Nephron progenitor cell (in vitro differentiated cells): ENCODE results near the gene SFTPD.
A peak's percentile ranks its signal among the peaks of the same experiment; 100 is the strongest.

Source experiments
- DNase-seq: peaks from one replicate; pipeline ENCODE4 v3.0.0; 2021
- H3K27ac Mint-ChIP-seq: 2 replicates; pipeline ENCODE4 v1.8.0; 2021; ENCODE audit warnings: mild to moderate bottlenecking, moderate library complexity, mixed read lengths
- H3K27me3 Mint-ChIP-seq: 2 replicates; pipeline ENCODE4 v1.8.0; 2021; ENCODE audit warnings: mild to moderate bottlenecking, low read depth, mixed read lengths; ENCODE audit not compliant: poor library complexity
- H3K36me3 Mint-ChIP-seq: 2 replicates; pipeline ENCODE4 v1.8.0; 2021; ENCODE audit warnings: low read depth, mixed read lengths
- H3K4me1 Mint-ChIP-seq: 2 replicates; pipeline ENCODE4 v1.8.0; 2021; ENCODE audit warnings: mixed read lengths
- H3K4me3 Mint-ChIP-seq: 2 replicates; pipeline ENCODE4 v1.8.0; 2021; ENCODE audit warnings: mild to moderate bottlenecking, moderate library complexity, mixed read lengths
- H3K9me3 Mint-ChIP-seq: 2 replicates; pipeline ENCODE4 v1.8.0; 2021; ENCODE audit warnings: mild to moderate bottlenecking, moderate library complexity, mixed read lengths
- TF ChIP-seq, protein P1 (sequence below): fragments of 200-600 bp; sonication (generic); IDR thresholded peaks from 2 replicates; pipeline ENCODE4 v1.5.0; 2021; ENCODE audit warnings: antibody characterized with exemption

The SFTPD gene

DNA sequence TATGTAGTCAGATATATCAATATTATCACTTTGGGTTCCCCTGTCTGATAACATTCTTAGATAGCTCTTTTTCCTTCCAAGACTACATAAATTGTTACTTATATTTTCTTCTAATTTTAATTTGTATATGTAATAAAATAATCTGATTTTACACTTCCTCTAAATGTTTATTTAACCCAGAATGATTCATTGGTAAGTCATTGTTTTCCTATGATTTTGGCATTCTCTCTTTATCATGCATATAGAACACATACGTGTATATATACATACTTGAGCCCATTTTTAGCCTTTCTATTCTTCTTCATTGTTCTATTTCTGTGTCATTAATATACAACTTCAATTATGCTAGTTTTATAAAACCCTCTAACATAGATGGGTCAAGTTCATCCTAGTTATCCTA is 16.6 kb downstream of the SFTPD start:
- Mint-ChIP-seq H3K36me3 (peaks cover 15% of the 10 kb centered on the region), H3K4me3 (no peak overlapping the region), H3K4me1 (no peaks in the 10 kb centered on the region), H3K9me3 (no peaks in the 10 kb centered on the region), H3K27me3 (peaks cover 23% of the 10 kb centered on the region), H3K27ac (no peak overlapping the region)
- DNase-seq = no peak
- TF ChIP-seq, protein P1, sequence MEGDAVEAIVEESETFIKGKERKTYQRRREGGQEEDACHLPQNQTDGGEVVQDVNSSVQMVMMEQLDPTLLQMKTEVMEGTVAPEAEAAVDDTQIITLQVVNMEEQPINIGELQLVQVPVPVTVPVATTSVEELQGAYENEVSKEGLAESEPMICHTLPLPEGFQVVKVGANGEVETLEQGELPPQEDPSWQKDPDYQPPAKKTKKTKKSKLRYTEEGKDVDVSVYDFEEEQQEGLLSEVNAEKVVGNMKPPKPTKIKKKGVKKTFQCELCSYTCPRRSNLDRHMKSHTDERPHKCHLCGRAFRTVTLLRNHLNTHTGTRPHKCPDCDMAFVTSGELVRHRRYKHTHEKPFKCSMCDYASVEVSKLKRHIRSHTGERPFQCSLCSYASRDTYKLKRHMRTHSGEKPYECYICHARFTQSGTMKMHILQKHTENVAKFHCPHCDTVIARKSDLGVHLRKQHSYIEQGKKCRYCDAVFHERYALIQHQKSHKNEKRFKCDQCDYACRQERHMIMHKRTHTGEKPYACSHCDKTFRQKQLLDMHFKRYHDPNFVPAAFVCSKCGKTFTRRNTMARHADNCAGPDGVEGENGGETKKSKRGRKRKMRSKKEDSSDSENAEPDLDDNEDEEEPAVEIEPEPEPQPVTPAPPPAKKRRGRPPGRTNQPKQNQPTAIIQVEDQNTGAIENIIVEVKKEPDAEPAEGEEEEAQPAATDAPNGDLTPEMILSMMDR = no peak

DNA sequence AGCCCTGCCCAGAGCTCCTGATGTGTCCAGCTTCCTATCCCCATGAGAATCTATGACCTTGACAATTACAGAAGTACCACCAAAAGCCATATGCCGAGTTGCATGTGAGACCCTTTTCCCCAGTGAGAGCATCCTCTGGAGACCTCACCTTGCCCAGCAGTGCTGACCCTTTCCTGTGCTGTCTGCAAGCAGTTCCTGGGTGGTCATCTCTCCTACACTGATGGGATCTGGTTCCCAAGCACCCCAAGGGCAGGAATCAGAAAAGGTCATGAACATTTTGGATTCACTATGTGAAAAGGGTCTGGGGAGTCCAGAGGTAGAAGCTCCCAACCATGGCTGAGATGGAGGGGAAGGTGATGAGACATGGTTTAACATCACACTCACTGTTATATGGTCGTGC is 18.2 kb downstream of the SFTPD start:
- H3K4me3 Mint-ChIP-seq = no peak overlapping the region
- TF ChIP-seq, protein P1 = no peak
- DNase-seq = no peak
- H3K36me3 Mint-ChIP-seq = peaks cover 14% of the 10 kb centered on the region
- H3K27me3 Mint-ChIP-seq = peaks cover 19% of the 10 kb centered on the region
- H3K4me1 Mint-ChIP-seq = no peaks in the 10 kb centered on the region
- peaks cover 4% of the 10 kb centered on the region for H3K9me3 Mint-ChIP-seq
- H3K27ac Mint-ChIP-seq = no peak overlapping the region

DNA sequence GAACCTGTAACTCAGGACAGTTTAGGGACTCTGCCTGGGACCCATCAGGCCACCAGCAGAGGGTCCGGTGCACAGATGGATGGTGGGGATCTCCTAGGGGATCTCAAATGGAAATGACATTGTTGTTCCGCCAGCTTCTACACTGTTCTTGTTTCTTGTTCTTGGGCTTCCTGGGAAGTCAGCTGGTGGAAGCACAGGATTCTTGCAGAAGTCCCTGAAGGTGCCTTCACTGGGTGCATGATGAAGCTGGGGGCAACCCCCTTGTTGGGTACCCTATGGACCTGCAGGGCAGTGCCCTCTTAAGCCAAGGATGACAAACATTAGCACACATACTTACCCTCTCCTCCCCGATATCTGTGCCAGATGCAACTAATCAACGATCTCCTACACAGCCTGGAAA is 18.6 kb downstream of the SFTPD start:
- no peak overlapping the region for H3K4me3 Mint-ChIP-seq
- no peak overlapping the region for H3K27ac Mint-ChIP-seq
- TF ChIP-seq, protein P1 = no peak
- DNase-seq = no peak
- H3K27me3 Mint-ChIP-seq = peaks cover 19% of the 10 kb centered on the region
- peaks cover 4% of the 10 kb centered on the region for H3K9me3 Mint-ChIP-seq
- H3K36me3 Mint-ChIP-seq = peaks cover 9% of the 10 kb centered on the region
- no peaks in the 10 kb centered on the region for H3K4me1 Mint-ChIP-seq

DNA sequence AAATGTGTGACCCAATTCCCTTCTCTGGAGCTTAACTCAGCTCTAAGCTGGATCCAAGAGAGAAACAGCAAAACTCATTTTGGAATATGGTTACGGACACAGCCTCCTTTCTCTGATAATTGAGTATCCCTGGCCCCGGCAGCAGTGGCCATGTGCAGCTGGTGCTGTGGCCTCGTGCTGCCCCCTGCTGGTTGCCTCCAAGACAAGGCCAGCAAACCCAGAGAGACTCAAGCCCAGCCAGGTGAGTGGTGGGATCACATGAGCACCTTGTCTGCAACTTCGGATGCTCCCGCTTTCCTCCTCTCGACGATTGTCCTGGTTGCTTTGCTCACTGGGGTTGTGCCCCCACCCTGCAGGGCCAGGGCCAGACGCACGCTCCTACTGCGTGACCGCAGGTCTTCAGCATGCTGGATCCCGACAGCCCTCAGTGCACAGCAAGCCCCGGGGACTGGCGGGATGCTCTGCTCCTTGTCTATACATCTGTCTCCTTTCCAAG is 19.4 kb downstream of the SFTPD start:
- H3K27ac Mint-ChIP-seq = no peak overlapping the region
- no peak overlapping the region for H3K4me3 Mint-ChIP-seq
- DNase-seq = peak; percentile 84

DNA sequence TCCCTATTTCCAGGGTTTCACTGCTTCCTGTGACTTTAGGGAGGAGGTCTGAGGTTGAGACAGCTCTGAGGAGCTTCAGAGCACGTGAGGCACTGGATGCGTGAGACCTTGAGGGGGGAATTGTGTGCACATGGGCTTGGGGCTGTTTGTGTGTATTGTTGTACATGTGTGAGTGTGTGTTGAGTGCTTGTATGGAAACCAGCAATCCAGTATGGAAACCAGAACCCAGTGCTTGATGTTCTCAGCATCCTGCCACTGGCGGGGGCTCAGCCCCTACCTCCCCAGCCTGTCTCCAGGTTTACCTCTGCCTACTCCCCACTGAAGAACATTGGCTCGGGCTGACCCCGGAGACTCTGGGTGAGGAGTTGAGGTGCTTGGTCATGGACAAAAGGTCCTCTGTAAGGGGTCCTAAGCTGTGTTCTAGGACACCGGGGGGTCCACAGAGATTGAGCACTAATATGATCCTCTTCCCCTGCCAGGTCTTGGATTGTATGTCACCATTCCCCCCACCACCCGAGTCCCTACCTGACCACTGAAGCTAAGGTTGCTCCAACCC is 20.8 kb downstream of the SFTPD start:
- H3K4me1 Mint-ChIP-seq = no peaks in the 10 kb centered on the region
- peaks cover 11% of the 10 kb centered on the region for H3K36me3 Mint-ChIP-seq
- no peak overlapping the region for H3K4me3 Mint-ChIP-seq
- H3K27me3 Mint-ChIP-seq = peaks cover 19% of the 10 kb centered on the region
- H3K9me3 Mint-ChIP-seq = peaks cover 4% of the 10 kb centered on the region
- H3K27ac Mint-ChIP-seq = no peak overlapping the region
- TF ChIP-seq, protein P1 = no peak
- no peak for DNase-seq

More for the DNA sequence above, 19.4 kb downstream of the SFTPD start:
- H3K4me1 Mint-ChIP-seq = no peaks in the 10 kb centered on the region
- TF ChIP-seq, protein P1 = peak; percentile 94
- peaks cover 6% of the 10 kb centered on the region for H3K36me3 Mint-ChIP-seq
- H3K9me3 Mint-ChIP-seq = peaks cover 4% of the 10 kb centered on the region
- H3K27me3 Mint-ChIP-seq = peaks cover 19% of the 10 kb centered on the region
